ENCODE data around the gene APOL3.

- TF ChIP-seq CTCF (IDR thresholded peaks at IDR 0.05) (no peak), POLR2A (IDR thresholded peaks at IDR 0.05) (no peak)
Measured at GRCh38 chr22:36183446-36183845, 22.9 kb upstream of the APOL3 start.

All from uterus (tissue), 2 donors.